Anterior cingulate cortex (tissue), 58 donors: ENCODE measurements around the gene CTTN.
A peak's percentile ranks its signal among the peaks of the same experiment; 100 is the strongest.
"Not testable (repeated sequence)": the region's sequence is repeated elsewhere in the genome, so short reads cannot be mapped to it uniquely, and the experiment has no call there.

ENCODE experiments used
- DNase-seq, 58 donors: peaks; one replicate each; lab custom pipeline; 2025; lab: John Stamatoyannopoulos, UW

The CTTN gene

DNA sequence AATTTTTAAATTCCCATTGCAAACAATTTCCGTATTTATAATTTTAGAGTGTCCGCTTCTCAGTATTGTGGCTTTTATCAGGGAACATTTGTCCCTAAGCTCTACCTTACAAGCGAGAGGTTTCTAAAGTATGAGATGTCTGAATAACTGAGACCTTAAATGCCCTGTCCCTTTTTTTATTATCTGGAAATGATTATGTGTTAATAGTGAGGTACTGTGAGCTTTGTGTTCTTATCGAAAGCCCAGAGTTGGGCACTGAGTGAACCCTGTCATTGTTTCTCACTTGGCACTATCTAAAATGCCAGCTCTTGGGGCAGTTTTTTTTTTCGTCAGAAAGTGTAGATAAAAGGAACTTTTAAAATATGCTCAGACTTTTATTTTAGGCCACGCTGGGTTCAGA lies 9.5 kb downstream of the CTTN start:
- DNase-seq = no peak

DNA sequence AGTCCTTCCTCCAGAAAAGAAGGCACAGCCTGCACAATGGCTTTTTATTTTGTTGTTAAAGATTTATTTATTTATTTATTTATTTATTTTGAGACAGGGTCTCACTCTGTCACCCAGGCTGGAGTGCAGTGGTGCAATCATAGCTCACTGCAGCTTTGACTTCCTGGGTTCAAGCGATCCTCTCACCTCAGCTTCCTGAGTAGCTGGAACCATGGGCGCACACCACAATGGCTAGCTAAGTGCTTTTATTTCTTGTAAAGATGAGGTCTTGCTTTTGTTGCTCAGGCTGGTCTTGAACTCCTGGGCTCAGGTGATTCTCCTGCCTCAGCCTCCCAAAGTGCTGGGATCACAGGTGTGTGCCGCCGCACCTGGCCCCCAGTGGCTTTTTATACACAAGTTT lies 10.0 kb downstream of the CTTN start:
- not testable (repeated sequence) for DNase-seq

DNA sequence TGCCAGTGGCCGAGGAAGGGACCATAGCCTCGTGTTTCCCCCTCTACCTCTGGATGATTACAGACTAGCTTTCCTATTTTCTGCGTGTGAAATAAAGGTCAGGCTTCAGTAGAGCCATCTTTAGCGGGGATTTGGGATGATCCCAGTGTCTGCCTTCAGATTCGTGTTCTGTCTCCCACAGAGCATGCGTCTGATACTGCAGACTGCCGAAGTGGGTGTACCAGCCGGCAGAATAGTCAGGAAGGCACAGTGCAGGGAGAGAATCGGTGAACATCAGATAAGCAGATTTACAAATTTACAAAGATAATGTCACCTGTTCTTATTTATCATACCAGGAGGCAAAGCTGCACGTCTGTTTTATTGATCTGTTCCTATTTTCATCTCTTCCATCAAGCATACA lies 11.1 kb downstream of the CTTN start:
- peak in 4 of 58 donors; percentile 15 to 52 (median 18) for DNase-seq

DNA sequence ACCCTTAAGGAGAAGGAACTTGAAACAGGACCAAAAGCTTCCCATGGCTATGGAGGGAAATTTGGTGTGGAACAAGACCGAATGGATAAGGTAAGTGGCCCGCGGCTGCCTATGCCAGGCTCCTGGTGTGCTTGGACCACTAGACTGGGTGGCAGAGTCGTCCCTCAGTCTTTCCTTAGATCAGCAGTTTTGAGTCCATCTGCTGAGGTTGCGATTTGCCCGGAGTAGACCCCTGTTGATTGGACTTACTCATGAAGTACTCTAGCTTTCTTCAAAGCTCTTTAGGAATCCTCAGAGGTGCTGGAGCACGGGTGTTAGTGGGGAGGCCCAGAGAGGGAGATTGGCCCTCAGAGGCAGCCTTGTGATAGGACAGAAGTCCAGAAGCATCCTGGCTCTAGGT lies 11.5 kb downstream of the CTTN start:
- no peak for DNase-seq

DNA sequence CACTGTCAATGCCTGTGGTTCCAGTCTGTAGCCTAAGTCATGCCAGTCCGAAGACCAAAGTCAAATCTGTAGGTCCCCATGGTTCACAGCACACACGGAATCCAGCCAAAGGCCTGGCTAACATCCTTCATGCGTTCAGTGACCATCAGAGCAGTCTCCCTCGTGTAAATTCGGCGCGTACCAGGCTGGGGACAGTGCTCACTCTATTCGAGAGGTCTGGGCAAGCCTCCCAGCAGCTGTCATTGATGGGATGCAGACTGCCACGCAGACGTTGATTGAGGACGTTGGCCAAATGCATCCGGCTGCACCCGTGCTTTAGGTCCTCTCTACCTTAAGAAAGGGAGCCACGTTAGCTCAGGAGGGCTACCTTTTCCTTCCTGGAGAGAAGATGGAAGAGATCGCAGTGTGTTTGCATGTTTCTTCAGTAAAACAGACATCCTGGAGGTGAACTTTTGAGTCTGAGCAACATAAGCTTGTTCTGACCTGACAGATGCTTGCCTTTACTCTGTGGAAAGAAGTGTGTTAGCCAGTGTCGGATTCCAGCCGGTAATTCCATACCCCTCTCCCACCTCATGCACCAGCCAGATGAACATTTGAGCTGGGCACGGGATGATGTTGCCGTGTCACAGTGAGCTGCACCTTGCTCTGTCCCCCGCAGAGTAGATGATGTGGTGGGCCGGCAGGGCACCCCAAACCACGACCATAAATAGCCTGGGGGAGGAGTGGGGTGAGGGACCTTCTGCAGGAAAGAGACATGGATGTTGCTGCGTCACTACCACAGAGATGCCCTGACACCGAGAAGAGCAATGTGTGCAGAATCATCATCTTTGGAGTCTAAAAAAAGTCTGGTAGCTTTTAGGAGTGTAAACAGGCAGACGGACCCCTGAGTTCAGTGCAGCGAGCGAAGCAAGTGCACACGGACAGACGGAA lies 12.2 kb downstream of the CTTN start:
- peak in 10 of 58 donors; percentile 13 to 53 (median 32) for DNase-seq

DNA sequence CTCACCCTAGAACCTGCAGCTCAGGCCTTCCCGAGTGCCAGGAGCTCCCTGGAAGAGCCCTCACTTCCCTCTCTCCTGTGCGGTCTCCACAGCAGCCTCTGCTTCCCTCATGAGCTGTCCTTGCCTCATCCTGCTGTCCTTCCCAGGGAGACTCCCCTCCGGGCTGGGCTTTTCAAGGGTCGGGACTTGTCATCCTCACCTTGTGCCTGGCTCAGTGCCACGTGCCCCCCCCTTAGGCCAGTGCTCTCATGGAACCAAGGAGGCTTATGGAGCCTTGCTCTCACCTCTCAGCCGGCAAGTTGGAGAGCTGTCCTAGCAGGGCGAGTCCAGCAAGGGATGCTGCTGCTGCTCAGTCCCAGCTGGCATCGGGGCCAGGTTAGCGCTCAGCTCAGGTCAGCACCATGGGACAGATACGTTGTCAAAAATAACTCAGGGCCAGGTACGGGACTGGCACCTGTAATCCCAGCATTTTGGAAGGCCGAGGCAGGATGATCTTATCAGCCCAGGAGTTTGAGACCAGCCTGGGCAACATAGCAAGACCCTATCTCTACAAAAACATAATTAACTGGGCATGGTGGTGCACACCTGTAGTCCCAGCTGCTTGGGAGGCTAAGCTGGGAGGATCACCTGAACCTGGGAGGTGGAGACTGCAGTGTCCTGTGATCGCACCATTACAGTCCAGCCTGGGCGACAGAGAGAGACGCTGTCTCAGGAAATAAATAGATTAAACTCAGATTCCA lies 13.6 kb downstream of the CTTN start:
- no peak for DNase-seq

DNA sequence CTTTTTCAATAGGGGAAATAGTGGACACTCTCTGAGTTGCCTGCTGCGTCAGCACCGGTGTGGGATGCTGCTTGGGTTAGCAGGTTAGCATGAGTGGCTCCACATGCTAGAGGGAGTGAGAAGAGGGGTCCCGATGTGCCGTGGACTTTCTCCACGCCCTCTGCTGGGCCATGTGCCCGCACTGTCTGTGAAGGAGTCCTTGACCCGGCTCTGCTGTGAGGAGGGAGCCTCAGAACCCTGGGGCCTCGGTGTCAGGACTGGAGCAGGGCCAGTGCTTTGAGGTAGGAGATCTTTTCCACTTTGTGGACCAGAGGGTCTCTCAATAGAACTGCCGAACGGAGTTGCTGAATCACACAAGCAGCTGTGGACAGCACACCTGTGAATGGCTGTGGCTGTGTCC lies 14.8 kb downstream of the CTTN start:
- no peak for DNase-seq

DNA sequence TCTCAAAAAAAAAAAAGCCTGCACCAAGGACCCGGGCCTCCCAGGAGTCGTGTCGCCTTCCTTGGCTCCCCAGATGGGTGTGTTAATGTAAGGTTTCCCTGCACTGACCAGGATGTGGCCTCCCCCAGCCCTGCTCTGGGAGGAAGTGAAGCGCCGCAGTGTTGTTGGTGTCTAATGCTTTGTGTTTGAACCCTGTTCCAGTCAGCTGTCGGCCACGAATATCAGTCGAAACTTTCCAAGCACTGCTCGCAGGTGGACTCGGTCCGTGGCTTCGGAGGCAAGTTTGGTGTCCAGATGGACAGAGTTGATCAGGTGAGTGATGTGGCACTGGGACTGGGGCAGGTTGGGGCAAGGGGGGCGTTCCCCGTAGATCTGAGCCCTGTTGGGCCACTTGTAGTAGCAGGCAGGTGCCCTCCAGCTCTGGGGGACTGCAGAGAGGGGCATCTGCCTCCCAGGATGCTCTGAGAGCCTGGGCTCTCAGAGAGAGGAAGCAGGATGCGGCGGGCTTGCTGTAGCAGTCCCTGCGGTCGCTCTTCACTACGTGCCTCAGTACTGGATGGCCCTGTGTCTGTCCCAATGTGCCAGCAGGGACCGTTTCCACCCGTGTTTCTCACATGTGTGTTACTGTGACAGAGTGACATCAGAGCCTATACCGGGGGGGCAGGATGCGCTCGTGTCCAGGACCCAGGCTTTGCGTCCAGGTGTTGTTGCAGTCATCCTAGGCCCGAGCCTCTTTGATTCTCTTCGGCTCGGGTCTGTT lies 16.2 kb downstream of the CTTN start:
- DNase-seq = no peak

DNA sequence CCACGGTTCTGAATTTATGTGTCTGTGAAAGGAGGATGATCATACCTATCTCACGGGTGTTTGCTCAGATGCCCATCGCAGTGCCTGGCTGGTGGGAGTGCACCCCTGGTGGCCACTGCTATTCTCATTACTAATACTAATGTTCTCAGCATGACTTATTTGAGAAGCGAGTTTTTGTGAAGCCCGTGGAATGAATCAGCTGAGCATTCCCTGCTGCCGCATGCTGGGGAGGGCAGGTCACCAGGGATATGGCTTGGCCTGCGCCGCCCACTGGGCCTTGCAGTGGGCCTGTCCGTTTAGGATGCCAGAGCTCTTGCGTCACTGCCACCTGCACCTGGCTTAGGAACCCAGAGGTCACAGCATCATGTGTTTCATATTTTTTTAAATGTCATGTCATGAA lies 16.9 kb downstream of the CTTN start:
- no peak for DNase-seq

DNA sequence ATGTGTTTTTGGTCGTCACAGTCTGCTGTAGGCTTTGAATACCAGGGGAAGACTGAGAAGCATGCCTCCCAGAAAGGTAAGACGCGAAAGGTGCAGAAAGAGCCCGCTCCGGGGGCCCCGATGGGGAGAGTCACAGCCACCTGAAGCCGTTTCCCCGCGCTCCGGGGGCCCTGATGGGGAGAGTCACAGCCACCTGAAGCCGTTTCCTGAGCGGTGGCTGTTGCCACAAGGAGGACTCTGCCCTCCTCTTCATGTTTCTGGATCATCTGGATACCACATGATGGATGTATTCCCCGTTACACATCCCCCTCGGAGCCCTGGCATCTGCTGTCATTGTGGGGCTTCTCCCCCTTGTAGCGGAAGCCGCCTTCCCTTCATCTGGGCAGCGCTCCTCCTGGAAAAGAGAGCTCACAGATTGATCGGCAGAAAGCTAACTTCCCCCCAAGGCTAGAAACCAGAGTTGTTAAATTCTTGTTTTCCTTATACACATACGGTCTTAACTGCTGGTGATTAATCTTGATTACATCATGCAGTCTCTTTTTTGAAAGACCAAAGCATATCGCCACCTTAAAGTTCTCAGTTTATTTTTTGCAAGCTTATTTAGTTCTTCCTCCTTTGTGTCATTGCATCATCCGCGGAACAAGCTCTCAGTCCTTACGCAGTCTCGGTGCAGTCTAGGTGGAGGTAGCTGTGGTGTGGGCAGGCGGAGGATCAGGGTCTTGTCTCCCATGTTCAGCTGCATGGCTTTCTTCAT lies 17.5 kb downstream of the CTTN start:
- DNase-seq = peak in 2 of 58 donors; percentile 7 to 24

DNA sequence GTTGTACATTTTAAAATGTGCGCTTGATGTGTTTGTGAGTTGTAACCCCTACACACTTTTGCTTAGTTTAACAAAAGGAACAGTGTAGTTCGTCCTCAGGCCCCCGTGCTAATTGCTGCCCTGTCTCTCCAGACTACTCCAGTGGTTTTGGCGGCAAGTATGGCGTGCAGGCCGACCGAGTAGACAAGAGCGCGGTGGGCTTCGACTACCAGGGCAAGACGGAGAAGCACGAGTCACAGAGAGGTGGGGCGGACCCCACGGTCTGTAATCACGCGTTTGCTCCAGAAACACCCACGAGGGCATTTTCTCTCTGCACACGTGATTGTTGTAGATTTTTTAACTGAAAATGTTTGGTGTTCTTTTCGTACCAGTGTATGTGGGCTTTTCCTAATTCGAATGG lies 18.6 kb downstream of the CTTN start:
- no peak for DNase-seq

DNA sequence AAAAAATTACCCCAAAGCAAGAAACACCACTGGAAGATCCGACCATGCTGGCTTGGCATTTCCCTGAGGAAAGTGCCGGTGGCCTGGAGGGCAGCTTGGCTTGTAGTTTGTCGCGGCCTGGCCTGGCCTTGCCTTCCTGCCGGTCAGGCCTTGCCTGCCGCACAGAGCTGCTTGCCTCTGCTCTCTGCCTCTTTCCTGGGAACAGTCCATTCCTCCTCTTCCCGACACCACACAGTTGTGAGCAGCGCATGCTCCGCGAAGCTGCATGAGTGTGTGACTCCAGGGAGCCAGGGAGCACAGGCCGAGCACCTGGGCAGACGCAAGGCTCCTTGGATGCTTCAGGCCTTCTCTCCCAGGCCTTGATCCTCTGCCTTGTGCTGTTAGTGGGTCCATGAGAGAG lies 19.8 kb downstream of the CTTN start:
- DNase-seq = no peak

DNA sequence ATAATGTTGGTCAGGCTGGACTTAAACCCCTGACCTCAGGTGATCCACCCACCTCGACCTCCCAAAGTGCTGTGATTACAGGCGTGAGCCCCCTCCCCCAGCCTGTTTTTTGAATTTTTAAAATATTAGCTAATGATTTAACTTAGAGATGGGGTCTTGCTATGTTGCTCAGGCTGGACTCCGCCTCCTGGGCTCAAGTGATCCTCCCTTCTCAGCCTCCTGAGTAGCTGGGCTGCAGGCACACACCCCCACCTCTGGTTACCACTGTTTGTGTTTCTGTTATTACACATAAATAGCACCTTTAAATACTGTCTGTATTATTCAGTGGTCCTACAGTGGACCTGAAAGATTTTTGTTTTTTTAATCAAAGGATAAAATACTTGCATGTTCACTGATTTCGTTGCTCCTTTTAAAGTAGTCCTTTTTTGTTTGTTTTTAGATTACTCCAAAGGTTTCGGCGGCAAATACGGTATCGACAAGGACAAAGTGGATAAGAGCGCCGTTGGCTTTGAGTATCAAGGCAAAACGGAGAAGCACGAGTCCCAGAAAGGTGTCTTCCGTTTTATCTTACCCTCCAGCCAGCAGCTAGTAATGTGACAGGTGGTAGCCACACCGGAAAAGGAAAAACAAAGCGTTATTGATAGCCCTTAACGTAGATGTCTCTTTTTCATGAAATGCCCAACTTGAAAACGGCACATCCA lies 21.1 kb downstream of the CTTN start:
- DNase-seq = no peak

DNA sequence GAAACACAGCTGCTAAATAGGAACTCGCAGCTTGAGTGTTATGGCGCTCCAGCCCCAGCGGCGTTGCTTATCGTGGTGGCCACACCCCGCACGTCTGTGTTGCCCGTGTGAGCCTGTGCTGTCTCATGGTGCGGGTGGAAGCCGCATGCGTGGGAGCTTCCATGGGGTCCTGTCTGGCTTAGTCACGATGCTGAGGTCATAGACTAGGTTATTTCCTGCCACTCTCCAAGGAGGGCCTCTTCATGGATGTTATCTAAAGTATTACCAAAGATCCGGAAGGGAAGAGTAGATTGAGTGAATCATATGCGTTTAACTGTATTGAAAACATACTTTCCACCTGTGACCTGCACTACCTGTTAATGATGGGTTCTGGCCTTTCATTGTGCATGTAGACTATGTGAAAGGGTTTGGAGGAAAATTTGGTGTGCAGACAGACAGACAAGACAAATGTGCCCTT lies 21.7 kb downstream of the CTTN start:
- no peak for DNase-seq

DNA sequence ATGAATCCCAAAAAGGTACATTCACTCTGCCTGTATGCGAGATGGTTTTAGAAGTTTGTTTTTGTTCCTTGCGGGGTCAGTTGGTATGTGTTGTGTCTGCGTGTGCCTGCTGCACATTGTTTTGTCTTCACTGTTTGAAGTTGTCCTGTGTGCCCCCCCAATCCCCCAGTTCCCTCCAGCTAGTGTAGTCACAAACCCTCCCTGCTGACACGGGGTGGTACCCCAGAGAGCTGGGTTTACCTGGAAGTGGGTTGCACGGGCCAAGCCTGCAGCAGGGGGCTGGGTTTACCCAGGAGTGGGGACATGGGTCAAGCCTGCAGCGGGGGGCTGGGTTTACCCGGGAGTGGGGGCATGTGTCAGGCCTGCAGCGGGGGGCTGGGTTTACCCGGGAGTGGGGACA lies 22.2 kb downstream of the CTTN start:
- peak in 7 of 58 donors; percentile 22 to 53 (median 36) for DNase-seq

DNA sequence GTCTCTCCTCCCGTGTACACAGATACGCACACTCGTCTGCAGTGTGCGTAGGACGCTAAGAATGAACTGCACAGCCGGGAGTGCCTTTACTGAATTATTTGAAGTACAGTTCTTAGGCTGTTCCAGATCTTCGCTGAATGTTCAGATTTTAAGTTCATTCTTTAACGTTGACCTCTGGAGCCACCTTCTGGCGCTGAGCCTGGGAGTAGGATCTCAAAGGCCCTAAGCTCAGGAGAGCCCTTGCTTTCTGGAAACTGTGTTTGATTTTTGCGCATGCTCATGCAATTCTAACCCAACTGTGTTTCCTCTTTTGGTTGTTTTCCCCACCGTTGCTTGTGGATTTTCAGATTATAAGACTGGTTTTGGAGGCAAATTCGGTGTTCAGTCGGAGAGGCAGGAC lies 22.8 kb downstream of the CTTN start:
- DNase-seq = peak in 1 of 58 donors; percentile 42

DNA sequence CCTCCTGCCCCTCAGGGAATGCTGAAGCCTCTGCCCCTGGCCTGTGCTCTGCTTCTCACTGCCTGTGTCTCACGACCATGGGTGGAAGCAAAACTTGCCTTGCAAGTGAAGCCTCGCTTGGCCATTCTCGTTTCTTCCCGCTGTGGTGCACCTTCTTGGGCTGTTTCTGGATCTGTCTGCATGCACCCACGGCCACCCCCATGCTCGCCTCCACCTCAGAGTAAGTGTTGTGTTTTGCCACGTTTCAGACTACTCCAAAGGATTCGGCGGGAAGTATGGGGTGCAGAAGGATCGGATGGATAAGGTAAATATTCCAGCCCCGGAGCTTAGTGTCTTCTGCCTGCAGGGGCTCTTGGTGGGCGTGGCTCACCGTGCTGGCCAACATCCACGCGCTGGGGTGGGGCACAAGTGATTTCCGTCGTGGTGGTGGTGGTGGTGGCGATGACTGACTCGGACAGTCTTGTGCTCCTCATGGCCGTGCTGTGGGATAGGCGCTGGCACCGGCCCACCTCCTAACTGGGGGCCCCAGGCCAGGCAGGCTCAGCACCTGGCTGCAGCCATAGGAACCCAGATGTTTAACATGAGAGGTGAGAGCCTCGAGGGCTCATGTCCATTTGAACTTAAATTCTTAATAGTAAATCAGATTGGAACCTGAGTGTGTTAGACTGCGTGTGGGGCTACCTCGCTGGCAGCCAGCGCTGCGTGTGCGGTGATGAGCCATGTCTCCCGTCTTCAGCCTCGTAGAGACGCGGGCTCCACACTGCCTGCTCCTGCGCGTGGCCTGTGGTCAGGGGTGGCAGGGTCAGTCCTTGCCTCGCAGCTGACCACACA lies 24.6 kb downstream of the CTTN start:
- no peak for DNase-seq
